Activated CD4-positive, alpha-beta T cell treated with anti-CD3 and anti-CD28 coated beads, Interleukin-2, amount 10 ng/mL, durations not matched to agents 7 days and 5 days (primary cell): ENCODE measurements around the gene ABHD16A. TPM values are rescaled to one million over a fixed set of nuclear protein-coding genes. Genes with fewer than 3 reads are reported as not detected.
A peak's percentile ranks its signal among the peaks of the same experiment; 100 is the strongest.

Experiments used
- CTCF ChIA-PET: fragments of 350-600 bp; sonication (Branson Sonifier 250); formaldehyde crosslinking; loops from one replicate; lab custom pipeline; 2021; ENCODE audit warnings: antibody characterized with exemption; lab: Charles Lee
- POLR2A ChIA-PET: fragments of 350-600 bp; sonication (Branson Sonifier 250); formaldehyde crosslinking; loops from one replicate; lab custom pipeline; 2021; ENCODE audit warnings: antibody characterized with exemption; lab: Charles Lee
- DNase-seq: peaks from one replicate; pipeline ENCODE4 v3.0.0-alpha.2; 2020
- H3K27ac Mint-ChIP-seq: one replicate; pipeline ENCODE4 v1.8.0; 2021; ENCODE audit warnings: mild to moderate bottlenecking, moderate library complexity, mixed read lengths
- H3K27me3 Mint-ChIP-seq: one replicate; pipeline ENCODE4 v1.8.0; 2021; ENCODE audit warnings: mixed read lengths
- H3K36me3 Mint-ChIP-seq: one replicate; pipeline ENCODE4 v1.8.0; 2021; ENCODE audit warnings: low read depth, mixed read lengths
- H3K4me1 Mint-ChIP-seq: one replicate; pipeline ENCODE4 v1.8.0; 2021; ENCODE audit warnings: mixed read lengths
- H3K4me3 Mint-ChIP-seq: one replicate; pipeline ENCODE4 v1.8.0; 2021; ENCODE audit warnings: mild to moderate bottlenecking, moderate library complexity, mixed read lengths
- H3K9me3 Mint-ChIP-seq: one replicate; pipeline ENCODE4 v1.8.0; 2021; ENCODE audit warnings: mixed read lengths
- total RNA-seq, 2 experiments: library from RNA; stranded (reverse); gene quantifications; one replicate each; pipeline ENCODE4 v1.2.3, GENCODE V29; 2021

ABHD16A gene
- total RNA-seq, 2 experiments from 2014 or later = 47.2 to 54.1 TPM

DNA sequence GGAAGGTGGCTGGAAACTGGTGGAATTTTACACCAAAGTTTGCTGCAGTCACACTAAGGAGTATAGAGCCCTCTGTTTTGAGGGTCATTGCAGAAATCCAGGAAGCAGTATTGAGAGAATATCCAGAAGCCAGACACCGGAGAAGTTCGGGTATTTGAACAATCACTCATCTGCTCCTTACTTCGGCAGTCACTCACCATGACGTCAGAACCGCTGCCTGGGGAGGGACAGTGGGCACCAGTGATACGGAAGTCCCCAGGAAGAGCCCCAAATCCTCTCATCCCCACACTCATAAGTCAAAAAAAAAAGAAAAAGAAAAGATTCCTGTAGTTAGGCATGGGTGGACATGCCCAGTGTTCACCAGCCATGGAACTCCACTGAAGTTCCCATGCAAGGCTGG lies 26.2 kb downstream of the ABHD16A start:
- H3K36me3 Mint-ChIP-seq = peaks cover 14% of the 10 kb centered on the region
- H3K27ac Mint-ChIP-seq = no peak overlapping the region
- no peak overlapping the region for H3K4me3 Mint-ChIP-seq
- H3K9me3 Mint-ChIP-seq = no peaks in the 10 kb centered on the region
- no peaks in the 10 kb centered on the region for H3K27me3 Mint-ChIP-seq
- no peak for DNase-seq
- ChIA-PET POLR2A (interaction anchor here (0.5 kb wide), 1 partner anchor 121 kb away, joined by 6 read pairs; no protein-coding TSS in a partner anchor), CTCF (interaction anchor here (2.0 kb wide), 1 partner anchor 10 kb away, joined by 7 read pairs; no protein-coding TSS in a partner anchor)
- H3K4me1 Mint-ChIP-seq = peaks cover 35% of the 10 kb centered on the region

DNA sequence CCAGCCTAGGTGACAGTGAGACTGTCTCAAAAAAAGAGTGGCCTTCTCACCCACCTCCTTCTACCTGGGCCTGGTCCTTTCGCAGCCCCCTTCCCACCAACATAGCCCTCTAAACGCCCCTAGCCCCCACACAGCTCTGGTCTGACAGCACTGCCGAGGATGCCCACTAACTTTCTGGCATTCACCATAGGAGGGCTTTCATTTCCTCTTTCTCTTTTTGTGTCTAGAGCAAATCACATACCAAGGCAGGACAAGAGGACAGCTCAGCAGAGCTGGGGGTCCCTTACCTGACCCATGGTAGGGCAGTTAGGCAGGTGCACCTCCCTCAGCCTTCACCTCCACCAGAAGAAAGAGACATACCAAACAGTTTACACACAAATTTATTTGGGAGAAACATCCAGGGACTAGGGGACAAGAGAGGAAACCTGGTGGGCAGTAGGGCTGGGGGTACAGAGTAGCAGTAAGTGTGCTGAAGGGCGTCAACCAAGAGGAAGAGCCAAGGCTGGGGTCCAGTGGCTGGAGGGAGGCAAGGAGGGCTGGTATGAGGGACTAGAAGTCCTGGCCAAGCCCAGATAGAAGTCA lies 26.7 kb downstream of the ABHD16A start:
- DNase-seq = no peak
- H3K9me3 Mint-ChIP-seq = no peaks in the 10 kb centered on the region
- no peaks in the 10 kb centered on the region for H3K27me3 Mint-ChIP-seq
- H3K36me3 Mint-ChIP-seq = peaks cover 19% of the 10 kb centered on the region
- H3K4me1 Mint-ChIP-seq = peaks cover 30% of the 10 kb centered on the region
- no peak overlapping the region for H3K27ac Mint-ChIP-seq
- H3K4me3 Mint-ChIP-seq = no peak overlapping the region
- CTCF ChIA-PET = interaction anchor here (2.0 kb wide), 1 partner anchor 10 kb away, joined by 7 read pairs; no protein-coding TSS in a partner anchor
- POLR2A ChIA-PET = no interaction called here

DNA sequence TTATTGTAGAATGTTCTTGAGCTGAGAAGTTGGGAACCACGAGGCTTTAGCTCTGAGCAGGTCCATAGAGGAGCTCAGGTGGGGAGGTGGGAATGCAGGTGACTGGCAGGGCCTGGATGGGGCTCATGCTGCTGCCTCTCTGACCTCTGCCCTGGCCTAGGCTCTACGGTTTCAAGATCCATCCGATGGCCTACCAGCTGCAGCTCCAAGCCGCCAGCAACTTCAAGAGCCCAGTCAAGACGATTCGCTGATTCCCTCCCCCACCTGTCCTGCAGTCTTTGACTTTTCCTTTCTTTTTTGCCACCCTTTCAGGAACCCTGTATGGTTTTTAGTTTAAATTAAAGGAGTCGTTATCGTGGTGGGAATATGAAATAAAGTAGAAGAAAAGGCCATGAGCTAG lies 33.4 kb downstream of the ABHD16A start, which contains the start of gene LY6G5B:
Gene LY6G5B, plus strand, starts transcription at position 301 of the 400 bp plus-strand sequence. CDS start 975 bp downstream, outside the sequence.
- ChIA-PET CTCF (interaction anchor here (0.6 to 1.2 kb wide), 3 partner anchors 11 to 100 kb away, joined by 3 to 4 read pairs (median 3); partner anchors contain the start of gene LY6G5C), POLR2A (interaction anchor here (0.9 kb wide), 1 partner anchor 9 kb away, joined by 3 read pairs; the partner anchor contains the start of gene C6orf47)
- no peak for DNase-seq
- H3K27ac Mint-ChIP-seq = peak within 1 kb of the TSS; percentile 13
- H3K4me3 Mint-ChIP-seq = no peak within 1 kb of the TSS
- H3K9me3 Mint-ChIP-seq = no peaks in the 10 kb centered on the region
- no peaks in the 10 kb centered on the region for H3K27me3 Mint-ChIP-seq
- H3K36me3 Mint-ChIP-seq = peaks cover 62% of the 10 kb centered on the region
- peaks cover 31% of the 10 kb centered on the region for H3K4me1 Mint-ChIP-seq

DNA sequence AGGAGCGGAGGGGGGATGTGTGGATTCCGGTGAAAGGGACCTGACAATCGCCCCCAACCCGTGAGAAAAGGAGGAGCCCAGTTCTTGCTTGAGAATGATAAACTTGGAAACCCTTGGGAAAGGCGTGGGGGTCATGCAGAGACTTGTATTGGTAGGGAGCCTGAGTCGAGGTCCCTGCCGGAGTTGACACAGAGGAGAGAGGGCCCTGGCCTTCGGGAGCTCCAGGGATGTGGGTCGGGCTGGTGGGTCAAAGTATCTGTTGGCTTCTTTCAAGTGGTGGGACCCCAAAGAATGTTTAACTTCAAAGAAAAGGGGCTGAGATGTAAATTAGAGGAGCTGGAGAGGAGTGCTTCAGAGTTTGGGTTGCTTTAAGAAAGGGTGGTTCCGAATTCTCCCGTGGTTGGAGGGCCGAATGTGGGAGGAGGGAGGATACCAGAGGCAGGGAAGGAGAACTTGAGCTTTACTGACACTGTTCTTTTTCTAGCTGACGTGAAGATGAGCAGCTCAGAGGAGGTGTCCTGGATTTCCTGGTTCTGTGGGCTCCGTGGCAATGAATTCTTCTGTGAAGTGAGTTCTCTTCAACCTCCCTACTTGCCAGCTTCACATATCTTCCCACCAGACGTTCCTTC lies 36.7 kb downstream of the ABHD16A start:
- ChIA-PET CTCF (interaction anchor here (0.9 to 2.1 kb wide), 5 partner anchors 9 to 104 kb away, joined by 3 to 8 read pairs (median 3); partner anchors contain the start of genes APOM and LY6G5C), POLR2A (interaction anchor here (0.7 kb wide), 1 partner anchor 112 kb away, joined by 3 read pairs; no protein-coding TSS in a partner anchor)
- H3K9me3 Mint-ChIP-seq = no peaks in the 10 kb centered on the region
- DNase-seq = no peak
- peaks cover 71% of the 10 kb centered on the region for H3K36me3 Mint-ChIP-seq
- peak overlapping the region; percentile 87 for H3K4me3 Mint-ChIP-seq
- H3K4me1 Mint-ChIP-seq = peaks cover 56% of the 10 kb centered on the region
- H3K27ac Mint-ChIP-seq = peak overlapping the region; percentile 94
- no peaks in the 10 kb centered on the region for H3K27me3 Mint-ChIP-seq

DNA sequence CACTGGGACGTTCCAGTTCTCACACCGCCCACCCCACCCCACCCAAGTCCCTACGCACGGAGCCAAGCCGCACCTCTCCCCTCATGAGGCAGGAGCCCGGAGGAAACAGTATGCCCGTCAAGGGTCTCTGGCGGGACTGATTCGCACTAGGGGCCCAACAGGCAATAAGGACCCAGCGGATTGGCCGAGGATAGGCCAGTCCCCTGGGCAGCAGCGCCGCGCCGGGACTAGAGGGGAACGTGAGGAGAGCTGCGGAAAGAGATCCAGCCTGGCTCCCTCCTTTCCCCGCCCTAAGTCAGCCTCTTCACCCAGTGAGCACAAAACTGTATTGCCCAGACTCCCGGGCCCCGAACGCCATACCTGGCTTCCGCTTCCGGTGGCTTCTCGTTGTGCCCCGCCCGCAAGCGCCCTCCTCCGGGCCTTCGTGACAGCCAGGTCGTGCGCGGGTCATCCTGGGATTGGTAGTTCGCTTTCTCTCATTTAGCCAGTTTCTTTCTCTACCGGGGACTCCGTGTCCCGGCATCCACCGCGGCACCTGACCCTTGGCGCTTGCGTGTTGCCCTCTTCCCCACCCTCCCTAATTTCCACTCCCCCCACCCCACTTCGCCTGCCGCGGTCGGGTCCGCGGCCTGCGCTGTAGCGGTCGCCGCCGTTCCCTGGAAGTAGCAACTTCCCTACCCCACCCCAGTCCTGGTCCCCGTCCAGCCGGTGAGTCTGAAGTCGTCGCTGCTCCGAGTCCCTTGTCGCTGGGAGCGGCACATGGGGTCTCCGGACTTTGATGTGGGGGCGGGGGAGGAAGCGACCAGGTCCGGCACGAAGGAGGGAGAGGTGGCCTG lies 37.4 kb downstream of the ABHD16A start, which contains the start of gene CSNK2B:
Gene CSNK2B, plus strand, starts transcription at position 580 of the 836 bp plus-strand sequence. CDS start 752 bp downstream, outside the sequence.
- Mint-ChIP-seq H3K36me3 (peaks cover 73% of the 10 kb centered on the region), H3K9me3 (no peaks in the 10 kb centered on the region), H3K4me1 (peaks cover 63% of the 10 kb centered on the region), H3K27ac (peak within 1 kb of the TSS; percentile 94), H3K27me3 (no peaks in the 10 kb centered on the region), H3K4me3 (peak within 1 kb of the TSS; percentile 87)
- DNase-seq = peak; percentile 99
- CTCF ChIA-PET = interaction anchor here (0.9 to 2.1 kb wide), 6 partner anchors 10 to 85 kb away, joined by 3 to 8 read pairs (median 3); partner anchors contain the start of genes APOM and LY6G5C
- POLR2A ChIA-PET = interaction anchor here (0.7 kb wide), 1 partner anchor 138 kb away, joined by 3 read pairs; no protein-coding TSS in a partner anchor

DNA sequence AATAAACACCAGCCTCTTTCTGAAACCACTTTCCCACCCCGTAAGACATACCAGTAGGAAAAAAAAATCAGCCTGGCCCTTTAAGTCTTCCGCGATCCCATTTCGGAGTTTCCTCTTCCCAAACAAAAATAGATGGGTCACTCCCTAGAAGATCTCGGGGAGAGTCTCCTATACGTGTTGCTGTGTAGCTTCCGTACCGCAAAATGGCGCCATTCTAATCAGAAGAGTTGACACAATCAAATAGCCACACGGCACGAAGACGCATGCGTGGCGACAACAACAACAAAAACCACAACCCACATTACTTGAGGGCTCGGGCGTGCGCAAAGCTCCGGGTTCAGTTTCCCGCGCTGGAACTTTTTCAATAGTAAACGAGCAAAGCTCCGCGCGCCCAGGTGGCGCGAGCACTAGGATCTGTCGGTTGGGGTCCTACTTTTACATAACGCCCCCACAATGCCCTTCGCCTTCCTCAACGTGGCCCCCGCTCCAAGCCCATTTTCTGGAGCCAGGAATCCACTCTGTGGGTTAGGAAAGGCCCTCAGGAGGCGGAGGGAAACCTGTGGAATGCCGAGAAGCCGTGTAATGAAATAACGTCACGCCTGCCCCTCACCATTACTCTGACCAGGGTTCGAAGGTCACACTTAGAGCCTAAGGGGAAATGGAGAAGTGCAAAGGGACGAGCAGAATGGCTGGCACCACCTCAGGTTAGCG lies 38.2 kb downstream of the ABHD16A start, which contains the start of gene GPANK1:
Gene GPANK1, minus strand, starts transcription at position 208 of the 711 bp plus-strand sequence. CDS start 519 bp downstream, outside the sequence.
- Mint-ChIP-seq H3K27me3 (no peaks in the 10 kb centered on the region), H3K4me3 (peak within 1 kb of the TSS; percentile 87), H3K4me1 (peaks cover 67% of the 10 kb centered on the region), H3K36me3 (peaks cover 70% of the 10 kb centered on the region), H3K9me3 (no peaks in the 10 kb centered on the region), H3K27ac (peak within 1 kb of the TSS; percentile 94)
- ChIA-PET POLR2A (interaction anchor here (0.7 to 0.8 kb wide), 4 partner anchors 13 to 239 kb away, joined by 3 to 6 read pairs (median 4); partner anchors contain the start of genes BAG6 and HSPA1B), CTCF (interaction anchor here (0.9 to 4.7 kb wide), 5 partner anchors 12 to 233 kb away, joined by 3 to 32 read pairs (median 3); partner anchors contain the start of genes APOM and BAG6)
- peak; percentile 95 for DNase-seq

DNA sequence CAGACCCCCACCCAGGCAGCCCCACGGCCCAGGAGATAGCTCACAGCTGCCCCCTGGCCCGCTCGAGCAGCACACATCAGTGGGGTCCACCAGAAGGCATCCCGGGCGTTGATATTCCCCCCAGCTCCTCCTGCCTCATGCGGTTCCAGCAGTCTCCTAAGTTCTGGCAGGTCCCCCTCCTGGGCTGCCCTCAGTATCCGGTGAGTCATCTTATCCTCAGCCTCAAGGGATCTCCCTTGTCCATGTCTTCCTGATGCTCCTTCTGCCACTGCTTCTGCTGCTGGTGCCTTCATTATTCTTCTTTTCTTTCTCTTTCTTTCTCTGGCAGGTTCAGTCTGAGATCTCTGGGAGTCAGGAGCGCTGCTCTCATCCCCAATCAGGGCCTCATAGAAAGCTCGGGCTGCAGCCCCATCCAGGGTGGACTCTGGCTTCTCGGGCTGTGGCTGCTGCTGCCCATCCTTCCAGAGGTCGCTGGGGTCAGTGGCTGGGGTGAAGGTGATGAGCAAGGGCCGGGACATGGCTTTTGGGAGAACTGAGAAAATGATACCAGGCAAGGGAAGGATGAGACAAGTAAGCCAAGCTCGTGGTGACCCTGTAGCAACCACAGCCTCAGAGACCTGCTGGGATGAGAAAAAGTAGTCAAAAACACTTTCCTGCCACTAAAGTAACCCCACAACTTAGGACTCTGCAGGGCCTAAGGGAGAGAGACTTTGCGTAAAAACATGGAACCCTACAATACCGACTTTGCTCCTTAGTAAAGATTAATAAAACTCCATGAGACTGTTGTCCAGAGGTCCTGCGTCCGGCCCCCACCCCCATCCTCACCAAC lies 38.9 kb downstream of the ABHD16A start:
- no peaks in the 10 kb centered on the region for H3K27me3 Mint-ChIP-seq
- H3K36me3 Mint-ChIP-seq = peaks cover 75% of the 10 kb centered on the region
- peak overlapping the region; percentile 94 for H3K27ac Mint-ChIP-seq
- H3K9me3 Mint-ChIP-seq = no peaks in the 10 kb centered on the region
- peak overlapping the region; percentile 87 for H3K4me3 Mint-ChIP-seq
- ChIA-PET POLR2A (interaction anchor here (0.5 to 0.8 kb wide), 5 partner anchors 12 to 310 kb away, joined by 3 to 6 read pairs (median 3); partner anchors contain the start of genes BAG6 and HSPA1B), CTCF (interaction anchor here (0.8 to 4.7 kb wide), 8 partner anchors 11 to 234 kb away, joined by 3 to 32 read pairs (median 4); partner anchors contain the start of genes APOM, BAG6 and NFKBIL1)
- peak; percentile 19 for DNase-seq
- peaks cover 73% of the 10 kb centered on the region for H3K4me1 Mint-ChIP-seq

DNA sequence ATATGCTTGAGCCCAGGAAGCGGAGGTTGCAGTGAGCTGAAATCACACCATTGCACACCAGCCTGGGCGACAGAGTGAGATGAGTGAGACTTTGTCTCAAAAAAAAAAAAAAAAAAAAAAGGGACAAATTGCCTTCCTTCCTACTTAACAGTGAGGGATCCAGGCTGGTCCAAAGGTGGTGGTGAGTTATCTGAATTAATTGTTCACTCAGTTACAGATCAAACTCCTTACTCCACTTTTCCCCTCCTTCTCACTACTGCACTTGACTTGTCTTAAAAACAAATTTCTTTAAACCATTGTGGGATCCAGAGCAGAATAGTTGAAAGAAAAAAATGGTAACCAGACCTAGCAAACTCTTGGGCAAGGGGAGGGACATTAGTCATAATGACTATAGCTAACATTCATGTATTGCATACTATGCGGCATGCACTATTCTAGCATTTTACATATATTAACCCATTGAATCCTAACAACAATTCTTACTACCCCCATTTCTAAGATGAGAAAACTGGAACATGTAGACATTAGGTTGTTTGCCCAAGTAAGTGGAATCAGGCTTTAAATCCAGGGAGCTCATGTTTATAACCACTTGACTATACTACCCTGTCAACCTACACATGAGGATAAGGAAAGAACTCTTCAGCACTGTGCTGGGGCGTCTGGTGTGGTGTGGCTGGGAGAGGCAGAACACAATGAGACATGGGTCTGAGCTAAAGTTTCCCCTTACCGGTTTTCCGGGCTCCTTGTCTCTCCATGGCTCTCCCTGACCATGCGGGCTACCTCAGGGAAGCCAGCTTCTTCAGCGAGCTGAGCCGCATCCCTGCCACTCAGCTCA lies 39.8 kb downstream of the ABHD16A start:
- H3K4me1 Mint-ChIP-seq = peaks cover 73% of the 10 kb centered on the region
- H3K9me3 Mint-ChIP-seq = no peaks in the 10 kb centered on the region
- ChIA-PET POLR2A (interaction anchor here (0.6 kb wide), 3 partner anchors 29 to 200 kb away, joined by 3 to 5 read pairs (median 4); partner anchors contain the start of gene NEU1), CTCF (interaction anchor here (0.6 to 4.7 kb wide), 7 partner anchors 10 to 796 kb away, joined by 3 to 32 read pairs (median 4); partner anchors contain the start of genes APOM, BAG6 and NFKBIL1)
- peak overlapping the region; percentile 87 for H3K4me3 Mint-ChIP-seq
- no peaks in the 10 kb centered on the region for H3K27me3 Mint-ChIP-seq
- peaks cover 74% of the 10 kb centered on the region for H3K36me3 Mint-ChIP-seq
- peak overlapping the region; percentile 94 for H3K27ac Mint-ChIP-seq
- DNase-seq = no peak

DNA sequence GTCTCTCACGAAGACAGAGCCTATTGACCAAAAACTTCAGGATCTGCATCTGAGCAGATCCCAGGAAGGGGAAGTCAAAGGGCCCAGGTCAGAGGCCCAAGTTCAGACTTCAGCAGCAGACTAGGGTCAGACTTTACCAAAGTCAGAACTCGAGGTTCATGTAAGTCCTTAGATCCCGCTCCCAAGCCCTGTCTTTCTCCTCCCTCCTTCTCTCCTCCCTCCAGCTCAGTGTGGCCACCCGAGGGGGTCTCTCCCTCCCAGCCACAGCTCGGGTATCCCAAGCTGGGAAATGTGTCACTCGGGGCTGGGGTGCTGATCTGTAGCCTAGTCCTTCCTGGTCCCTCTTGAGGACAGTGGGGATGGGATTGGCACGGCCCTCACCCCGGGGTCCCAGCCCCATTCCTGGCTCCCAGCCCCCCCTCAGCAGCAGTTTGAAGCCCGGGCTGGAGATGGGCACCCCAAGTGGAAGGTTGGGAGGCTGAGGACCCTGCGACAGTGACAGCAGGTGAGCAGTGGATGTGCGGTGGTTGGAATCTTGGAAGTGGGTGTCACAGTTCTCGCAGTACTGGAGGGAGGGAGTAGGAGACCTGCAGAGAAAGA lies 40.9 kb downstream of the ABHD16A start:
- H3K9me3 Mint-ChIP-seq = no peaks in the 10 kb centered on the region
- H3K4me1 Mint-ChIP-seq = peaks cover 75% of the 10 kb centered on the region
- ChIA-PET POLR2A (interaction anchor here (0.6 kb wide), 1 partner anchor 200 kb away, joined by 3 read pairs; the partner anchor contains the start of gene NEU1), CTCF (interaction anchor here (0.6 to 4.7 kb wide), 6 partner anchors 9 to 931 kb away, joined by 3 to 32 read pairs (median 4); partner anchors contain the start of genes APOM and BAG6)
- peak overlapping the region; percentile 85 for H3K27ac Mint-ChIP-seq
- DNase-seq = no peak
- H3K27me3 Mint-ChIP-seq = no peaks in the 10 kb centered on the region
- peak overlapping the region; percentile 93 for H3K4me3 Mint-ChIP-seq
- H3K36me3 Mint-ChIP-seq = peaks cover 73% of the 10 kb centered on the region
